ENCODE measurements around the gene TSSC4.

The TSSC4 gene

DNA sequence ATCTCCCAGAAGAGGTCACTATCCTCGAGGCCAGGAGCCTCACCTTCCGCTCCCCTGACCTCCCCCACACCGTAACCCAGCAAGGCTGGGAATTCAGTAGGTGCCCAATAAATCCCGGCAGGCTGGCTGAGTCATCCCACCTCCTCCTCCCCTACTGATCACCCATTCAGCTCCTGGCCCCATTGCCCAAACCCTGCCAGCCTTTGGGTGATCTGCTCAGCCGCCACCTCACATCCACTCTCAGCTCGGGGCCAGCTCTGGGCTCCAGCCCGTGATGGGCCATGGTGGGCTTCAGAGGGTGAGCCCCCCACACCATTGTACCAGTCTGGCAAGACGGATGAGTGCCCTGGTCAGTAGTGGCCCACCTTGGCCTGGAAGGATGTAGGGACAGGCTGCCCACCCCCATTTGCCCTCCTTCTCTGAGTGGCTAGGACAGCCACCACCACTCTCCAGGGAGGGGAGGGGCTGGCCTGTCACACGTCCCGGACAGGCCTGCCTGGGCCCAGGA lies 35.5 kb downstream of the TSSC4 start:
- DNase-seq = no peak

DNA sequence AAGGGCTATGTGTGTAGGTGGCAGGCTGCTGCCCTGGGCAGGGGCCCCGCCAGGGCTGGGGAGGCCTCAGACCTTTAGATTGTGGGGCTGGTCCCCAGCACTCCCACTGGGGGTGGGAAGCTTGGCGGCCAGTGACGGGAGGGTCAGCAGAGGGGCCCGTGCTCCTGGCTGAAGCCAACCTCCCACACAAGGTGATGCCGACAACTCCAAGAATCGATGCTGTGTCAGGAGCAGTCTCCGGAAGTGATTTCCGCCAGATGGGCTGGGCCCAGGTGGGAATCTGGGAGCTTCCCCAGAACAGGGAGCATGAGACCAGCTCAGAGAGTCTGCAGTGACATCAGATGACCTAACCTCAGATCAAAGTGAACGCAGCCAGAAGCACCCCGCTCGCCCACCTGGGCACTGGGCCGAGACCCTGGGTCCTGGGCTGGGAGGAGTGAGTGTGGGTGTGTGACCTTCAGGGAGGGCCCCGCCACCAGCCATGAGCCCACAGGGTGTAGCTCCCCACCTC lies 36.0 kb downstream of the TSSC4 start:
- no peak for DNase-seq

DNA sequence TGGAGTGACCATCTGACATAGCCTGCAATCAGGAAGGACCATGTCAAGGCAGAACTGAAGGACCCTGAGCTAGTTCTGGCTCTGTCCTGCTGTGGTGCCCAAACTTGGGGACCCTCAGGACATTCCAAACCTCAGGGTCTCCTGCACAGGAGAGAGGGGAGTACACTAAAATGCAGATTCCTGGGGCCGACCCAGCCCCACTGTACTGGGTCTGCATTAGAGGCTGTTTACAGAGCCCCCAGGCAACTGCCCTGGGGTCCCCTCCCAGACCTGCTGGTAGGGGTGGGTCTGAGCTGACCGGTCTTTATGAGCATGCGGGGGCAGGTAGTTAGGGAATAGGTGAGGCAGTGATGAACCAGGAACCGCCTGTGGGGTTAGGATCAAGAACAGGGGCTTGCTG lies 37.0 kb downstream of the TSSC4 start:
- no peak for DNase-seq

DNA sequence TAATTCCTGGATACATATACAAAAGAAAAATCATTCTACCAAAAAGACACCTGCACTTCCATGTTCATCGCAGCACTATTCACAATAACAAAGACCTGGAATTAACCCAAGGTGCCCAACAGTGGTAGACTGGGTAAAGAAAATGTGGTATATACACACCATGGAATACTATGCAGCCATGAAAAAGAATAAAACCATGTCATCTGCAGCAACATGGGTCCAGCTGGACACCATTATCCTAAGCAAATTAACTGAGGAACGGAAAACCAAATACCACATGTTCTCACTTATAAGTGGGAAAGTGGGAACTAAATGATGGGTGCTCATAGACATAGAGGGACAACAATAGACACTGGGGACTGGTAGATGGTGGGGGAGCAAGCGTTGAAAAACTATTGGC lies 39.3 kb downstream of the TSSC4 start:
- no peak for DNase-seq

DNA sequence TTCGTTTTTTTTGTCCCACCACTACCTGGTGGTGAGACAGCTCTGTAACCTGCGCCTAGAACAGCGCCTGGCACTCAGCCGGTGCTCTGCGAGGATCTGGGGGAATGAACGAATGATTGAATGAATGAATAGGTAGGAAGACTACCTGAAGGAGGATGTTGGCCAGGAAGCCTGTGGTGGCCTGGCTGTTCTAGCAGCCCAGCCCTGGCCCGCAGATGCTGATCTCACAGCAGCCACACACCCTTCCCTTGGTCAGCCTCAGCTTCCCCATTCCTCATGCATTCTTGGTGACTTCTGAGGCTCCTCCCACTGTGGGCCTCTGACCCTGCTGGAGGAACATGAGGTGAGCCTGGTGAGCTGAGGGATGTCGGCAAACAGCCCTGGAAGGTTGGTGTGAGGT lies 40.1 kb downstream of the TSSC4 start:
- no peak for DNase-seq

DNA sequence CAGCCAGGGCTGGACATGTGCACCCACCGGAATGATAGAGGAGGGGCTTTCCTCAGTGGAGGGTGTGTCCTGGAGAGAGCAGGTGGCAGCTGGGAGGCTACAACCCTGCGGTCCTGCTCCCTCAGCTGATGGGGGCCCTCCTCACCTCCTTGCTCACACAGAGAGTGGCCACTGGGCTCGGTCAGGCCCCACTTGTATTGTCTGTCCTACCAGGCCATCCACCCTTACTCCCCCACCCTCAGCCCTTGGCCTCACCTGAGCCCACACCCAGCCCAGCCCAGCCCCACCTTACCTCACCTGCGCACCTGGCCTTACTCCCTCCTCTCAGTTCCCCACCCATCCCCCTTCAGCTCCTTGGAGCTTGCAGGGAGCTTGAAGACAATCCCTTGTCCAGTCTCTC lies 40.6 kb downstream of the TSSC4 start:
- no peak for DNase-seq

DNA sequence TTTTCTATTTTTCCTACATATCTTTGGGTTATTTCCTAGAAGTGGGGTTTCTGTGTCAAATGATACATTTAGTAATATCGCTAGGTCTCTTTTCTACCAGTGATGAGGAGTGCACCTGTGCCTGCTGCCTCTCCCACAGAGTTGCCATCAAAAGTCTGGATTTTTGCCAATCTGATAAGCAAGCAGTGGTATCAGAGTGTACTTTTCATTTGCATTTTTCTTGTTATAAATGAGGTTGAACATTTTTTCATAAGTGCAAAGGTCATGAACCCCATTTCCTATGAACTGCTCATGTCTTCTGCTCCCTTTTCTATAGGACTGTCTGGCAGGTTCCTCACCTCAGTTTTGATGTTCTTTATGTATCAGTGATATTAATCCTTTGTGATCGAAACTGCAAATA lies 42.0 kb downstream of the TSSC4 start:
- no peak for DNase-seq

DNA sequence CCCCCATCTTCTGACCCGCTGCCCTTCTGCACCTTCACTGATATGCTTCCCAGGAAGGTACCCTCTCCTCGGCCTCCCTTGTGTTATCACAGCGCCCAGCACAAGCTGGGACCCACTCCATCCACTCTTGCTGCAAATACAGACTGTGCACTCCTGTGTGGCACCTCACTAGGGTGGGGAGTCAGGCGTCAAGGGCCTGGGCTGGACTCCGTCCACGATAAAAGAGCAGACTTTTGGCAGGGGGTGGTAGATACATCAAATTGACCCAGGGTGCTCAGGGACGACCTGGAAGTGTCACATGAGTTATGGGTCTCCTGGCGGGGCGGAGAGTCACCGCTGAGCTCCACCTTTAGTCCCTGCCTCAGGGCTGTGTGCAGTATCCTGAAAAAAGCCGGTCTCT lies 42.9 kb downstream of the TSSC4 start:
- DNase-seq = no peak

DNA sequence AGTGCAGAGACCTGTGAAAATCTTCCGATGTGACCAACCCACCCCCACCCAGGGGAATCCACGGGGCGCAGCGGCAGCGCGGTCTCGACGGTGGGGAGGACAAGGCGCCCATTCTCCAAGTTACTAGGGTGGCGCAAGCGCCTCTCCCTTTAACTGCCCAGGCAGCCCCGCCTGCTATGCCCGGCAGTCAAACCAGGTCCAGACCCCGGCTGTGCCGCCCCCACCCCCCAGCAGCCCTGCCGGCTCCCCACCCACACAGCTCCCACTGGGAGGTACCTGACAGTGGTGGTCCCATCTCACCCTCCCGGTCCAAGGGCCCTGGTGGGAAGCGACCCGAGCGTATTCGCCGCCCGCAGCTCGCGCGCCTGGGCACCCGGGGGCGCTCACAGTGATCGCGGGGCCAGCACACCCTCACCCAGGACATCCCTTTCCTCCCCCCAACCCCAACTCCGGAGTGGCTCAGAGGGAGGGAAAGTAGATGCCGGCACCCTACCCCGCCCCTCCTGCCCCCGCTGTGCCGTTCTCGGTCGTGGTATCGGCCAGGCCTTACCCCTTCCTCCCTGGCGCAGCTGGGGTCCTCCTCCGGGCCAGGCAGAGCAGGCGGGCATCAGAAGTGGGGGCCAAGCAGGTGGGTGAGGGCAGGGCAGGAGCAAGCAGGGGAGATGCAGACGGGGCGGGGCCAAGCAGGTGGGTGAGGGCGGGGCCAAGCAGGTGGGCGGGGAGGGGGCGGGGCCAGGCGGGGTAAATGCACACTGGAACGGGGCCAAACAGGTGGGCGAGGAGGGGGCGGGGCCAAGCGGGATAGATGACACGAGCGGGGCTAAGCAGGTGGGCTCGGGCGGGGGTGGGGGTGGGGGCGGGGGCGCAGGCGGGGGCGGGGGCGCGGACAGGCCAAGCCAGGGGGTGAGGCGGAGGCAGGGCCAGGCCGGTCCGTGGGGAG lies 43.6 kb downstream of the TSSC4 start, which contains the start of gene TRPM5:
TSS of gene TRPM5 (minus strand) at position 634 of the 940 bp plus-strand sequence. CDS start 21,478 bp downstream, outside the sequence.
- no peak for DNase-seq

DNA sequence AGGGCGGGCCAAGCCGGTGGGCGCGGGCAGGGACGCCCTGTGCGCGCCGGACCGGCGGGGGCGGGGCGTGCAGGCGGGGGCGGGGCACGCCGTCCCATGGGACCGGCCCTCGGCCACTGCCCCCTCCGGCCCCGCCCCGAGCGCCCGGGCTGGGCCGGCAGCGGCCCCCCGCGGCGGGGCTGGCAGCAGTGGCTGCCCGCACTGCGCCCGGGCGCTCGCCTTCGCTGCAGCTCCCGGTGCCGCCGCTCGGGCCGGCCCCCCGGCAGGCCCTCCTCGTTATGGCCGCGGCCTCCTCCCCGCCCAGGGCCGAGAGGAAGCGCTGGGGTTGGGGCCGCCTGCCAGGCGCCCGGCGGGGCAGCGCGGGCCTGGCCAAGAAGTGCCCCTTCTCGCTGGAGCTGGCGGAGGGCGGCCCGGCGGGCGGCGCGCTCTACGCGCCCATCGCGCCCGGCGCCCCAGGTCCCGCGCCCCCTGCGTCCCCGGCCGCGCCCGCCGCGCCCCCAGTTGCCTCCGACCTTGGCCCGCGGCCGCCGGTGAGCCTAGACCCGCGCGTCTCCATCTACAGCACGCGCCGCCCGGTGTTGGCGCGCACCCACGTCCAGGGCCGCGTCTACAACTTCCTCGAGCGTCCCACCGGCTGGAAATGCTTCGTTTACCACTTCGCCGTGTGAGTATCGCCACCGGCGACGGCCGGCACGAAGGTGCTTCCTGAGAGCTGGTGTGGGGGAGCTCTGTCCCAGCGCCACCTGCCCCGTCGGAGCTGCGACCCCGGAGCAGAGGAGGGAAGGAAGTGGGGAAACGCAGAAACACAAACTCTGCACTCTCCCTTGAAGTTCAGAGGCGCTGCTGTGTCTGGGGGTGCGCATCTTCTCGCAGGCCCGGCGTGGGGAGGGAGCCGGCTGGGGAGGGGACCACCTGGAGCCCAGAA lies 44.5 kb downstream of the TSSC4 start, which contains the start of gene KCNQ1:
TSS of gene KCNQ1 (plus strand) at position 188 of the 925 bp plus-strand sequence. CDS start at position 279, 91 bp downstream.
- DNase-seq = no peak

DNA sequence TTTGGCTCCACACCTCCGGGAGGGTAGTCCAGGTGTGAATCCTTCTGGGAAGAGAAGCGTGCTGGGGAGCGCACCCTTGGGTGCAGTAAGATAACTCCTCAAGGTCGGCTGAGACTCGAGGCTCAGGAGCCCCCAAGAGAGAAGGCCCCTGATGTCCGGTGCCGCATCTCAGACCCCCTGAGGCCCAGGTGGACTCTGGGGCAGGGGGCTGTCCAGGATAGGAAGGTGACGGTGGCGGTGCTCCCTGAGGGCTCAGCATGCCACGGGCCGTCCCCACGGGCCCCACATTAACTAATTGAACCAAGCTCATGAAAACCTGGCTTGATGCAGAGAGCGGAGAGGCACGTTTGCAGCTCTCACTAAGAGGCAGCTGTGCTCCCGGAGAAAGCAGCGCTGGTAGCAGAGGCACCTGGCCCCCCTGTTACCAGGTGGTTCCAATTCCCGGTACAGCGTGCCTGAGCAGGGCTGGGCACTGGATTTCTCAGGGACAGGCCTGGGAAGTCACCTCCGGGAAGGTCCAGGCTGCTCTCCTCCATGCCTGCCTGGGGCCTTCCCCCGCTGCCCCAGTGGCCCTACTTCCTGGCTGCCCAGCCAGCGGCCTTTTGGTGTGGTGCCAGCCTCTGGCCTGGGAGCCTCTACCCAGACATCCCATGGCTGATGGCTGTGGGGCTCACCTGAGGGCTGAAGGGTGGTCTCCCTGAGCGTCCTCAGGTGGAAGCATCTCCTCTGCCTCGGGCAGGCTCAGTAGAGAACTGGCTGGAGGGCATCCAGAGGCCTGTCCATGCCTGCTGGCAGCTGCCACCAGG lies 45.4 kb downstream of the TSSC4 start:
- no peak for DNase-seq

DNA sequence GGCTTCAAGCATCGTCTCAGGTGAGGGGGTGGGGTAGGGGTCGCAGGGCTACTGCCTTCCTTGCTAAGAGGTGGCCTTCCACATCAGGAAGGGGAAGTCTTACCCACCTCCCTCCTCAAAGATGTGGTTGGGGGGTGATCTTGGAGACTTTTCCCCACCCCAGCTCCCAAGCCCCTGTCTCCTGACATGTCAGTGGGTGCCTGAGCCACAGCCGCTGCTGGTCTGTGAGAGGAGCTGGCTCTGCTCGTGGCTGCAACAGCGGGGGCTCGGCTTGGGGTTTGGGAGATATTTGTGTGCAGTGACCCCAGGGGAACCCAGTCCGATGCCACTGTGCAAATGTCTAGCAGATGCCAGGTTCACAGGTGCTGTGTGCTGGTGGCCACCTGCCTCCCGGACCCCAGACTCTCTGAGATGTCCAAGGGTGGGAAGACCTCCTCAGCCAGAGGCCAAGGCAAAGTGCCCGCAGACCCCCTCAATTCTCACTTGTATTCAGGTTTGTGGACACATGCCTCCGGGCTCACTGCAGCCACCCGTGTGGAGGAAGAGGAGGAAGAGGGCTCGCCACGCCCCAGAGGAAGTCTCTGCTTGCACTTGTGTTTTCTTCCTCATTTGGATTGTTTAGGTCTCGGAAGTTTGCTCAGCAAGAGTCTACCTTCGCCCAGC lies 46.2 kb downstream of the TSSC4 start:
- DNase-seq = no peak

DNA sequence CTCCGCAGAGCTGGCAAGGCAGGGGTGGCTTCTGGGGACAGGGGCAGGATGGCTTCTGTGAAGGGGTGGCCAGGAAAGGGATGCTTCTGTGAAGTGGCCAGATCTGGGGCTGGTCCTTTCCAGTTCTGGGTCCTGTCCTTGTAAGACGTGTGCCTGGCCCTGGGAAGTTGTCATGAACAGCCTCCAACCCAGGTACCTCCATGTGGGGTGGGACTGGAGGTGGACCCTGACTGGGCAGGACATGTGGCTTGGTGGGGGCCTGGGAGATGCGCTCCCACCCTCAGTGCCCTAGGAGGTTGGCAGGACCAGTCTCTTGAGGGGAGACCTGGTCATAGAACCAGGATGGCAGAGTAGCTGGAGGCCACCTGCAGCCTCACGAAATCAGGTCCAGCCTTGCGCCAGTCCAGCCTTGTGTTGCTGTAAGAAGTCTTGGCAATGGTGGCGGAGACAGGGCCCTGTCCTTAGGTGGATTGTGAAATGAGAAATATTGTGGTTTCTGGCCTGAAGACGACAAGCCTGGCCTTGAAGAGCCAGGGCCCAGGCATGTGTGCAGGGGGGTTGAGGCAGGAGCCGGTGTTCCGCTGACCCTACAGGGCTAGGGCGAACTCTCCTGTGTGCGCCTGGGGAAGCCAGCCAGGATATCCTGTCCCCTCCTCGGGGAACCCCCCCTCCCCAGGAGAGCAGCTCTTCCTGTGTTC lies 46.9 kb downstream of the TSSC4 start:
- DNase-seq = no peak

DNA sequence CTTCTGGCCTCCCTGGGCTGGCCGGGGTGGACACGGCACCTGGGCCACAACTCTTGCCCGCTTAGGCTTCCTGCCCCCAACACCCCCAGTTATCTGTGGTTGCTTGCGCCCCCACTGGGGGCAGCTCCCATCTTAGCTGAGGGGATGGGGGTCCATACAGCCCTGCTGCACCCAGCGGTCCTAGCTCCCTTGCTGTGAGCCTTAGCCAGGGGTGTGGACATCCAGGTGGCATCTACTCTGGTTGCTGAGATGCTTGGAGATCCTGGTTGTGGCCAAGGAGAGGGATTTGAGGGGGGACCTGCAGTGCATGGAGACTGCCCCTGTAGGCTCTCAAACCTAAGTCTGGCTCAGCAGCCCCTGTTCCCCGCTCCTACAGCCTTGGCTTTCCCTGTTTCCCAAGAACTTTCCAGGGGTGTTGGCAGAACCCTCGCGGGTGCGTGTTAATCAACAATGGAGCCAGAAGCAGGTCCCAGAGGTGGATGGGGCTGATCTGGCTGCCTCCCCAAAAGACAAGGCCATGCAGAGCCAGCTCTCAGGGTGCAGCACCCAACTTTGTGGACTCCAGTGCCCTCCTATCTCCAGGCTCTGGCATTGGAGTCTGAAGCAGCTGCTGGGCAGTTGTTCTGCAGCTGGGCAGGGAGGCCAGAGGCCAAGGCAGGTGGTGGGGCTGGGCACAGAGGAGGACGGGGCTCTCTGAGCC lies 47.6 kb downstream of the TSSC4 start:
- DNase-seq = no peak

DNA sequence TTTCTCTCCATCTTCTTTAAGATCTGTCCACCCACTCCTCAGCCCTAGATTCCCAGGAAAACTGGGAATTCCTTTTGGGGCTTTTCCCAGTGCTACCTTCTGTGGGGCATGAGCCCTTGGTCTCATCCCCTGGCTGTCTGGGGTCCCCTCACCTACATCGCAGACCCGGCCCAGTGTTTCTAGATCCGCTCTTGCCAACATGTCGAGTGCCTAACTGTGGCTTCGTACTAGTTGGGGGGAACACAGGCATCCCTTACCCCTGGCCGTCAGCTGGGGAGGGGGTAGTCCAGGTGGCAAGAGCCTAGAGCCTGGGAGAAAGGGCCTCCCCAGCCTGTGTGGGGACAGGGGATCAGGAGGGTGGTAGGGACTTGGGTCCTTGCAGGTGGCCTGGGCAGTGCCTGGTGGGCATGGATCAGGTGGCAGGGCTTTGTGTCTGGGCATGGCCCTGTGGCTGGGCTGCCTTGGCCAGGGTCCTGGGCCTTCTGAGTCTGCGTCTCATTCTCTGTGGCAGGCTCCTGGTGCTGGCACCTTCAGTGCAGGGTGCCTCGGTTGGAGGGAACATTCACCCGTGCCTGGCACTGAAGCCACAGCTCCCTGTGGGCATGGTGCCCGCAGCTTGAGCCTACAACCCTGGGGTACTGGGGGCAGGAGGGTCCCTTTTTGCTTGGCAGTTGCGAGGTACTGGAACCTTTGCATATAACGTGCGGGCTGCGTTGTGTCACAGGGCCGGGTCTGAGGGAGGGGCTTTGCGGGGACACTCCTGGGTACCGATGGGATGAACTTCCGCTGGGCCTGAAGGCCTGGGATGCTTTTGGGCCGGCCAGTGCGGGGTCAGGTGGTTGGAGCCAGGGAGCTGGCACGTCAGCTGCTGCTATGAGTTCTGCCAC lies 48.4 kb downstream of the TSSC4 start:
- no peak for DNase-seq

DNA sequence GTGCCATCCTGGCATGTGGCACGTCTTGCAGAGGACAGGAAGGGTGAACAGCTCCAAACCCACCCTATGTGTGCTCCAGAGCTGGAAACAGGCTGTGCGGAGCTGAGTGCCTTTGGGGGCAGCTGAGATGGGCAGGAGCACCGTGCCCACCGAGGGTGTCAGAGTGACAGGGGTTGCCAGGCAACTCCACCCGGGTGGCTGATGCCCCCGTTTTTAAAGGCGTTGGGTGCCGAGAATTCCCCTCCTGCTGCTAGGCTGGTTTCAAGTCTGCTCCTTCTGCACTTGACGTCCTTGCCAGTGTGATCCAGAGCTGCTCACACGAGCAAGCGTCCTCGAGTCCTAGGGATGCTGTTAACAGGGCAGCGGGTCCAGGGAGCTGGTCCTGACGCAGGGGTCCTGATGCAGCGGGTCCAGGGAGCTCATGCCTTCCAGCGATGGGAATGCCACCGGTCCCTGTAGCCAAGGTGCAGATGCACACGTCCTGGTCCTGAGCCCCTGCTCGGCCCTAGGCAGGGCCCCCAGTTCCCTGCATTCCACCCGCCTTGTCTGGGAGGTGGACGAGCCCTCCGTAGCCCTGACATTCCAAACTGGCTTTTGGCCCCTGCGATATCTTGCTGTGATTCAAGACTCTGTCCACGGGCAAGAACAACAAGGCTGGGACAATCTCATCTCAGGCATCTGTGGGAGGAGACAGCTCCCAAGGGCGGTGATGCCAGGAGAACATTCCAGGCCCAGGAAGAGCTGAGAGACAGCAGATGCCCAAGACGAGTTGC lies 49.2 kb downstream of the TSSC4 start:
- no peak for DNase-seq

DNA sequence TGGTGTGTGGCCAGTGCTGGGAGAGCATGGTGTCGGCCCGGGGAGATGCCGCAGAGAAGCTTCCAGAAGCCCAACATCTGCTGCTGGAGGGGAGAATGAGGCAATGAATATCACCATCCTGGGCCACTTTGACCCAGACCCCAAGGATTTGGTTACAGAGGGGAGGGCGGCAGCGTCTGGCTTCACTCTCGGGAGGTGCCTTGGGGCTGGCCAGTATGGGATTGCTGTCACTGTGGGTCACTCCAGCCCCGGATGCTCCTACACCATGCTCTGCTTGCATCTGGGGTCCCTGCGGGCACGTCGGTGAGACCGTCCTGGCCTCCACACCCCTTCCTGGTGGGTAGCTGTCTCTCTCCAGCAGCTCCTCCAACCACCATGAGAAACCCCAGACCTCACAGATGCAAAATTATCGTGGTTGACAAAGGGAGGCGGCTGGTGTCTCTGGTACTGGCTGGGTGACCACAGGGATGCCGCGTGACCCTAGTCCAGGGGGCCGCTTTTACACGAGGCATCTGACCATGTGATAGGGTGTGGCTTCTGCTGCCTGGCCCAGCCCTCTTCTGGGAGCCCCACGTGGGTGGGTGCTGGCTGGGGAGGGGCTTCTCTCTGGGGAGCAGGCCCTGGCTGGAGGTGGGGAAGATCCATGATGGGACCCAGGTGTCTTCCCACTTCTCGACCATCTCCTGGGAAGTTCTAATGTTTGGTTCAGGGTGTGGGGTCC lies 49.9 kb downstream of the TSSC4 start:
- no peak for DNase-seq

DNA sequence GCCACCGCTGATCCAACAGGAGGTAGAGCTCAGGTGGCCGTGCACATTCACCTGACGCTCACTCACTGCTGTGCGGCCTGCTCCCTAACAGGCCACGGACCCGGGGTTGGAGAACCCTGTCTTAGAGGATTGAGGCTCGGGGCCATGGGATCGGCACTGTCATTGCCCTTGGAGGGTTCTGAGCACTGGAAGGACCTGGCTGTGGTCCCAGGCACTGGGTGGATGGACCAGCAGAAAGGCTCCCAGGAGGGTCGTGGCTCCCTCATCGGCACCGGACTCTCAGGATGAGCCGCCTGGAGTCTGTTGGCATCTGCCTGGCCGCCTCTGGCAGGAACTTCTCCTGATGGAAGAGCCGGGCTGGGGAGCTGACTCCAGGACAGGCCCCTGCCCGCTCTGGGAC lies 50.8 kb downstream of the TSSC4 start:
- no peak for DNase-seq

All from kidney glomerular epithelial cell (primary cell).